UCSD-AML1 (cell line): ENCODE data around the gene RSPO1.
"Not testable (repeated sequence)": the region's sequence is repeated elsewhere in the genome, so short reads cannot be mapped to it uniquely, and the experiment has no call there.

Experiments
- DNase-seq: peaks from one replicate; lab custom pipeline; 2025; ENCODE audit not compliant: unreplicated experiment; lab: John Stamatoyannopoulos, UW

The RSPO1 gene, protein sequence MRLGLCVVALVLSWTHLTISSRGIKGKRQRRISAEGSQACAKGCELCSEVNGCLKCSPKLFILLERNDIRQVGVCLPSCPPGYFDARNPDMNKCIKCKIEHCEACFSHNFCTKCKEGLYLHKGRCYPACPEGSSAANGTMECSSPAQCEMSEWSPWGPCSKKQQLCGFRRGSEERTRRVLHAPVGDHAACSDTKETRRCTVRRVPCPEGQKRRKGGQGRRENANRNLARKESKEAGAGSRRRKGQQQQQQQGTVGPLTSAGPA

DNA sequence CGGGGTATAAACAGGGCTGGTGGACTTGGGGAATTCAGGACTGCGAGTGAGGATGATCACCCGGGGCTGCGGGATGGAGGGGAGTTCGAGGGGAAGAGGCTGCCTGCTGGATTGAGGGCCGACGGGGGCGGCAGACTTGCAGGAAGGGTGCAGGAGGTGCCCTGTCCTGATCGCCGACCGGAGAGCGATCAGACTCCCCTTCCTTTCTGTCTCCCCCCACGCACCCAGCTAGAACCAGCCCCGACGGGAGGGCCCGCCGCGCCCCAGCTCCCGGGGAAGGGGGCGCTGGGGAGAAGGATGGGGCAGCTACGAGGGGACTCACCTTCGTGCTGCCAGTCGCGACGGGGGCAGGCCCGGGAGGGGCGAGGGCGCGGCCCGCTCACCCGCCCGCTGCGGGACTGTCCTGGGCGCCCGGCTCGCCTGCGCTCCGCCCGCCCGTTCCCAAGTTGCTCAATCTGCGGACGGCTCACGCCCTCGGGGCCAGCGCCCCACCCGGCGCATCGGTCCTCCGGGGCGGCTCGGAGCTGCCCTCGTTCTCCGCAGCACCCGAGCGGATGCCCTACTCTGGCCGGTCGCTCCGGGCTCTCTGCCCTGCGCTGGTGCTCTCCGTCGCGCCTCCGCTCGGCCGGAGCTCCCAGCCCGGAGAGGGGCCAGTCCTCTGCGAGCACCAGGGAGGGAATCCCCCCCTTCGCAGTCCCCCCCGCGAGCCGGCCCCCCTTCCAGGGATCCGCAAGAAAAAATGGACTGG, at the start of gene RSPO1:
Gene RSPO1, minus strand, starts transcription at position 649 of the 748 bp plus-strand sequence. CDS start 5,231 bp downstream, outside the sequence.
- no peak for DNase-seq

DNA sequence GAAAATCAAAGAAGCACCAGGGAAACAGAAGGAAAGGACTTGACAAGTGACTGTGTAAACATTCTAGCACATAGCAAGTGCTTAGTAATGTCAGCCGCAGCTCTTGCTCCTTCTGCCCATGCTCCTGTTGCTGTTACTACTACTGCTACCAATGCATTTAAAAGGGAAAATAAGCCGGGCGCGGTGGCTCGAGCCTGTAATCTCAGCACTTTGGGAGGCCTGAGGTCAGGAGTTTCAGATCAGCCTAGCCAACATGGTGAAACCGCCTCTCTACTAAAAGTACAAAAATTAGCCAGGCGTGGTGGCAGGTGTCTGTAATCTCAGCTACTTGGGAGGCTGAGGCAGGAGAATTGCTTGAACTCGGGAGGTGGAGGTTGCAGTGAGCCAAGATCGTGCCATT, 49.5 kb upstream of the RSPO1 start:
- DNase-seq = not testable (repeated sequence)

DNA sequence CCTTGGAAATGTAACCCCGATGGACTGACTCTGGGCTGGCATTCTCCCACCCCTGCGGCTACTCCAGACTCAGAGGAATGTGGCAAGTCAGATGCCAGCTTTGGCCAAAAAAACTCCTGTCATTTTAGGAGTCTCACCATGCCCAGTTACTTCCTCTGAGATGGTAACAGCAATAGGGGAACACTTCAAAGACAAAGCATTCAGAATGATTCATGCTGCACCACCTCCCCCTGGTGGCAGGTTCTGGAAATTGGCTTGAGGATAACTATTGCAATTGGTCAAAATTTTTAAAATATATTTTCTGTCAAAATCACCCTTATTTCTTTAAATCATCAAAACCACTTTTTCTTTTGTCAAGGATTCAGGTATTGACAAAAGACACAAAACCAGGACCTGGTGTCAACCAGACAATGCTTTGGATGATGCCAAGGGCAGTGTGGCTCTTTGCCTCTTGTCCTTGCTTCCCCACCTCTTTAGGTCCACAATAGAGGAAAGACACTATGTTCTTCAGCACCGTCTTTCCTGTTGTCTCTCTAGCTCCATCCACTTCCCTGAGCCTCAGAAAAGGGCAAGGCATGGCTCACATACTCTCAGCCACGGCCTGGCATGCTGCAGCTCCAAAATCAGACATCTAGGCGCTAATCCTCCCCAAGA, 47.8 kb upstream of the RSPO1 start:
- peak; percentile 63 for DNase-seq

DNA sequence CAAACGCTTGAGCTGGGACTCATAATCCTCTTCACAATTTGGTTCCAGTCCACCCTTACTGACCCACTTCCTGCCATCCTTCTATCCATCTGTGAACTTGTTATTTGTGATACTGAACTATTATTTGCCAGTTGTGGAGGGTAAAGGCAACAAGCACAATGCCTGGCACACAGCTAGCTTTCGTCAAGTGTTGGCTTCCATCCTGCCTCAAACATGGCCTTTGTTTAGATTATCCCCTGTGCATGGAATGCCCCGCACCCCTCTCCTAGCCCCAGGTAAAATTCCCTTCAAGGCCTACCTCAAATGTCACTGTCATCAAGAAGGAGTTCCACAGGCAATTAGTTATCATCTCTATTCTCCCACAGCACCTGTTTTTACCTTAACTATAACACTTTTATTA, 46.2 kb upstream of the RSPO1 start:
- no peak for DNase-seq

DNA sequence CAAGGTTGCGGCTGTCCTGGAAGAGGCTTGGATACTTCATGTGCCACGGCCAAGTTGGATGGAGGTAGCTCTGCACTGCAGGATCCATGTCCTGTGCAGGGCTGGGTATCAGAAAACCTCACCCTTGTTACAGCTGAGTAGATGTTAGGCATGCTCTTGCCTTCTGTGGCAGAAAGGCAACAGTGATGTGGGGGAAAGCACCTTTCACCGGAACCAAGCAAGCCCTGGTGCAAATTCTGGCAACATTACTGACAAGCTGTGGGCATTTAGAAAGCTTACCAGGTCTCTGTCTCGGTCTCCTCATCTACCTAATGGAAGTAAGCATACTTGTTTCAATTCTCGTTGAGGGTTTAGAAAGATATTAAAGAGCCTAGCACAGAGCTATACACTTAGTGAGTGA, 43.1 kb upstream of the RSPO1 start:
- no peak for DNase-seq

DNA sequence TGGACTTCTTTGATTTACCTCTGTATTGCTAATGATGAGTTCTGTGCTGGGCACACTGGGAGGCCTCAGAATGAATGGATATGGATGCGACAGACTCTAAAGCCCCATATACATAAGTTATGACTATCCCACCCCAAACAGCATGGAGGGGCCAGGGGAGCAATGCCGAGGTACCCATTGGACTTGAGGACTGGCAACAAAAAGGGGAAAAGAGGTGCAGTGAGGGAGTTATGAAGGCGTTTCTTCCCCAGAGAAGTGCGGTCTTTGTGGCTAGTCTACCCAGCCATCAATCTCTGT, 42.4 kb upstream of the RSPO1 start:
- no peak for DNase-seq

DNA sequence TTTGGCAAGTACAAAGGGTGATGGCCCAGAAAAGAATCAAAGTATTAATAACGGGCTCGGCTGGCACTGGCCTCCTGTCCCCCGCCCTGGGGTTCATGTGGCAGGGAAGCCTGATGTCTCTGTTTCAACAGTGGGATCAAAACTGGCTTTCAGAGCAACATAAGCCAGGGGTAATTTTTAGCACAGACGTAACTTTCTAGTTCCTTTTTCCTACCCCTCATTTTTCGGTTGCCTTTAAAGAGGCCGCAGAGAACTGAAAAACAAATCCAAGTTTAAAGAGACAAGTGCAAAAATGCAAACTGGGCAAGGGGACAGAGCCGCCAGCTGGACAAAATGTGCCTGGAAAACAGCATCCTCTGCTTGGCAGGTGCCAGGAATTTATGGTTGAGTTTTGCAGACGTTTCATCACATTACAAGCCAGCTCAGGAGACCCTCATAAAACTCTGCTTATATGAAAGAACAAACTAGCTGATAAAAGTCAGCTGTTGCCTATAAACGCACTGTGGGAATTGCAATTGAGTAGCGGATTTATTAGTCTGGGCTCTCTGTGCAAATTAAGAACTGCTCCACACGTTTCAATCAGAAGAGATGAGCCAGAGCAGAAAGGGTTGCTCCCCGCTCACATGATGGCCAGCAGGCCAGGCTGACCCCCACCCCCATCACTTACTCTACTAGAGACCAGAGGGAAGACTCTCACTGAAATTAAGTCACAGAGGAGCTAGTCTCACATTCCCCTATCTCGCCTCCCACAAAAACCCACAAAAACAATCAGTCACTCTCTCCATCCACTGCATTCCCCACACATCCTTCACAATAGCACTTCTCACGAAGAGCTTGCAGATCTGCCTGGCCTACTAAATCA, 41.8 kb upstream of the RSPO1 start:
- DNase-seq = no peak

DNA sequence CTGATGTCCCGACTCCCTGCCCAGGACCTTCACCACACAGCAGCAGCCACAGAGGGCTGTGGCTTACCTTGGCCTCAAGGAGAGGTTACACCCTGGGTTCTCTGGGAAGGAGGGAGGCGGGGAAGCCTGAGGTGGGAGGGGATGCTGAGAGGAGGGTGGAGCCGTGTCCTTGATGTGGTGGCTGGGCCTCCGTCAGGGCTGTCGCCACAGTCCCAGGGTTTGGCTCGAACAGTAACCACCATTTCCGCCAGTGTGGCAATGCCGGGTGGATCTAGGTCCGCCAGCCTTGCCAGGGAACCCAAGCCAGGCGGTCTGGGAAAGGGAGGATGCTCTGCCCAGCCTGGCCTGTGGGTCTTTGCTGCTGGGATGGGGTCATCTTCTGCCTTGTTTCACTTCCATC, 39.2 kb upstream of the RSPO1 start:
- DNase-seq = no peak

DNA sequence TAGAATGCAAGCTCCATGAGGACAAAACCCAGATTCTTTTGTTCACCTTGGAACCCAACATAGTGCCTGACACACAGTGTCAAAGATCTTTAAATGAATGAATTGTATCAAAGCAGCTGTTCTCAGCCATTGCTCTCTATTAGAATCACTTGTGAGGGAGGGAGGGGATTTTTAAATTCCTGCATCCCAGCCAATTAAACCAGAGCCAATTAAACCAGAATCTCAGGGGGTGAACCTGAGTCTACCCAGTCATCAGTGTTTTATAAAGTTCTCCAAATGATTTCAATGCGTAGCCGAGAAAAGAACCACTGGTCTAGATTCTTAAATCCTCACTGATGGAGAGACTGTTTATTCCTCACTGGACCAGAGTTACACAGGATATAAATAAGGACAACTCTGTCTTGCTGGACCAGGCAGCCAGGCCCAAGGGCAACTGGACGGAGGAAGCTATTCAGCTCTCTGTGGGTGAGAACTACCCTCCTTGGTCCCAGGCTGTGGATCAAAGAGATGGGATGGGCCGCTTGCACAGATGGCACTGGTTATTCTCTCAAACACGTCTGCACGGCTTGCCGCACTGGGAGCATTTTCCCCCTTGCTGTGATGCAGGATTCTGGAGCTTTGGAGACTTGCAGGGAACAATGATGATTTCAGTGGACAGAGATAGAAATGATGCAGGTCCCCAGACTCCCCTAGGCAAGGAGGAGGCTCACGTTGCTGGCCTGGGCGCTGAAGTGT, 37.6 kb upstream of the RSPO1 start:
- no peak for DNase-seq

DNA sequence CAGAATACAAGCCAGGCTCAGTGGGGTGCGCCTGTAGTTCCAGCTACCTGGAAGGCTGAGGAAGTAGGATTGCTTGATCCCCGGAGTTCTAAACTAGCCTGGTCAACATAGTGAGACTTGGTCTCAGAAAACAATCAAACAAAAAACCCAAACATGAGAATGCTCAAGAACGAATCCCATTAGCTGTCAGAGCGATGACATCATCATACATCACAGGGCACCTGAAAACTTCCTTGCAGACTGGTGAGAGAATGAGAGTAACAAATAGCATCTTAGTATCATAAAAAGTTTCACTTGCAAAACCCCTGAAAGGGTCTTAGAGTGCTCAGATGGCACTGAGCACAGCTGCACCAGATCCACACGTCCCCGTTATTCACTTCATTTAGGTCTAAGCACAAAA, 36.6 kb upstream of the RSPO1 start:
- no peak for DNase-seq

DNA sequence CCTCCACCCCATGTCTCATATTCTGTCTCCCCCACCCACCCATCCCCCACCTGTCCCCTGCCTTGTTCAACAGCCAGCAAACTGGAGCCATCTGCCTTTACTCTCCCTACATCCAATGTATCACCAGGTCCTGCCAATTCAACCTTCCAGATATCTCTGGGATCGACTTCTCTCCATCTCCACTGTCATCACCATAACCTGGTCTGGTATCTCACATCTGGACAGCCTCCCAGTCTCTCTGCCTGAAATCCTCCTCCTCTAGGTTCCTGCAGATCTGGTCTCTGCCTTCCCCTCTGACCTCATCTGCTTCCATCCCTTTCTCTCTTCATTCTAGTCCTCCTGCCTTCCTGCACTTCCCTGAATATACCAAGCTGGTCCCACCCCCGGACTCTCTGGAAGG, 35.4 kb upstream of the RSPO1 start:
- DNase-seq = no peak

DNA sequence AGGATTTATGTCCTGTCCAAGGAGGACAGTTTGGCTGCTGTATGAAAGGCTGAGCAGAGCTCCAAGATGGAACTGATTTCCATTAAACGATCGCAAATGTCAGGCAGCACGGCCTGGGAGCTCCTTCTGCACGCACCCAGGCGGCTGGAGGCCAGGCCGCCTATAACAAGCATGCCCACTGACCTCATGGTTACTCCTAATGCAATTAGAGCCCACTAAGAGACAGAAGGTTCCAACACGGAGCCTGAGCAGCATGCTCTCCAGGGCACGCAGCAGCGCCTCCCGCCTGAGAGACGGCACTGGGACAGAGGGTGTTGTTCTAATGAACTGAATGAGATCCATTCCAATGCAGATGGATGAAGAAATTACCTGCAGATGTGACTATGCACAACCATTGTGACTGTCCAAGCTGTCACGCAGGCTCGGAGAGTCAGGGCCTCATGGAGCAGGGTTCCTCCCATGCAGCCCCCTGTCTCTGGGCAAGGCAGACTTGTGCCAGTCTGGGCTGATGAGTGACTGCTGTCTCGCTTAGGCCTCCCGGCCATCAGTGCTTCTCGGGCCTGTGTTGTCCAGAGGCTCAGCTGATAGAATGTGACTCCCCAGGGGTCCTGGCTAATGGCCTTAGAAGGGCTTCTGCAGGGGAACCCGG, 32.5 kb upstream of the RSPO1 start:
- no peak for DNase-seq

DNA sequence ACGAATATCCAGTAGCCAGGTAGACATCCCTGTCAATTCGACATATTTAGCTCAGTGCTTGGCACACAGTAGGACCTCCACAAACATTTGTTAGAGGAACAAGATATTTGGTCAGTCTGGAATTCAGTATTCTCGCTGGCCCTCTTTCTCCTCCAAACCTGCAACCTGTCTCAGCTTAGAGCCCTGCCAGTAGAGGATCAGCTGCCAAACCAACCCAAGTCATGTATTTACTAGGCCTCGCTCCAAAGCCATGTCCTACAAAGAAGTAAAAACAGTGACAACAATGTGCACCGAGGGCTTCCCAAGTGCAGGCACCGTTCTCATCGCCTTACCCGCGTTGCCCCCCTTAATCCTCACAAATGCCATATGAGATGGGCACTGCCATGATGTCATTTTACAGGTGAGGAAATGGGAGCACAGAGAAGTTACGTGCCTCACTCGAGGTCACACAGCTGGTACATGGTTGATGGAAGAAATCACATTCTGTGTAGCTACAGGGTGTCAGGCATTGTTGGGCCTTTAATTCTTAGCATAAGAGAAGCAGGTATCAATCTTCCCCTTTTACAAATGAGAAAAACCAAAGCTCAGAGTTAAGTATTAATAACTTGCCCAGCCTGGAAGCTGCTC, 31.7 kb upstream of the RSPO1 start:
- DNase-seq = no peak

DNA sequence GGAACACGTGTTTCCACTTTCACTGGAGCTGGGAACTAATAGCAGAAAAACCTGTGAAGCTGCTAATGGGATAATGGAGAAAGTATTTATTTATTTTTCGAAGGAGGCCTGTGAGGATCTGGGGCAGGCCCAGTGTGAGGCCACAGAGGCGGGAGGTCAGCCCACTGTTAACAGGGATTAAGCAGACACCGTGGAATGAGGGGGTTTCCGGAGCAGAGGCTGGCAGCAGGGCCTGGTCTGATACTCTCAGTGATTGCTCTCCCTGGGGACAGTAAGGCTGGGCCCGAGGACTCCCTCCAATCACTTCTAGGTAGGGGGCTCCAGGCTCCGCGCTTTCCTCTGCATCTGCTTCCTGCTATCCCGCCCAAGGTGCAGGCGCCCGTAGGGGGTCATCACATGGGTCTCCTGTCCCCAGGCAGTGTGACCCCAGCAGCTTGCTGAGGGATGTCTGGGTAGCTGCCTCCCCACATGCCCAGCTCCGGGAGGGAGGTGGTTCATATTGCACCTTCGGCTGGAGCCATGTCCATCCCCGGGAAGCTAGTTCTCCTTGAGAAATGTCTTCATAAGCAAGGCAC, 28.8 kb upstream of the RSPO1 start:
- no peak for DNase-seq

DNA sequence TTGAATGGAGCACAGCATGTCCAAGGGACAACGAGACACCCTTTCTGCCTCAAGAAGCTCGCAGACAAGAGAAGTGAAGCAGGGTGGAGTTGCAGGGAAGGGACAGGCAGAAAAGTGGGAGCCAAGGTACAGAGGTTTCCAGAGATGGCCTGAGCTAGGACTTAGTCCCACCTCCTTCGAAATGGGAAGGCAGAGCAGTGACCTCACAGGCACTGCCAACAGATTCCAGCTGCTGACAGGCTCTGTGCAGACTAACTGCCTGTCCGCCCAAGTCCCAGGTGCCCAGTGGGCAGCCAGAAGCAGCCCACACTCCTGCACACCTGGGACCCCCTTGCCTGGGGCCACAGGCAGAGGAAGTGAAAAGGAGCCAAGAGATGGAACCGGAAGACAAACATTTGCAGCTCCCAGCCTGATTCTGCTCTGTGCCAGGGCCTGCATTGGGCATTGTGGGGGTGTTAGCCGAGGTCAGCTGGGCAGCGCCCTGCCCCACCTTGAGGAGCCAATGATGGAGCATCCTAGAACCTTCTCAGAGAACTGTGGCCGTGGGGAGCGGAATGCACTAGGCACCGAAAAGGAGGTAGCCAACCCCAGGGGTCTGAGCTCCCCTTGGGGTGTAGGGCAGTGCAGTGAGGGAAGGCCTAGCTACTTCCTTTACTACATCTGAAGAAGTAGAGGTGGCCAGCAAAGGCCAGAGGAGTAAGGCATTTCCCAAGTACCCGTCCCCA, 27.5 kb upstream of the RSPO1 start:
- DNase-seq = no peak

DNA sequence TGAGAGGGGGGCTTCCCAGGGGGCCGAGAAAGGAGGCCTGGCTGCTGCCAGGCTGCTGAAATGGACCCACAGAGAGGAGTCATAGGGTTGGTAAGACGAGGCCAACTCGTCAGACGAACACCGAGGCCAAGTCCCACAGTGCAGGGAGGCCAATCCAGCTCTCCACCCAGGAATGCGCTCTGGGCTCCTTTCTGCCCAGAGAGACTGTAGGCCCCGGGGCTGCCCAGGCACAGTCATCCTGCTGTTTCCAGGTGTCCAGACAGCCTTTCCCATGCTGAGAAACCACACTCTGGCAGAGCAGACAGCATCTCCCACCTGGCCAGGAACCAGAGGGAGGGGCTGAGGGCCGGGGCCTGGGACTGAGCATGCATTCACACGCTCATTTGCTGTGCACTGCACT, 26.7 kb upstream of the RSPO1 start:
- no peak for DNase-seq

DNA sequence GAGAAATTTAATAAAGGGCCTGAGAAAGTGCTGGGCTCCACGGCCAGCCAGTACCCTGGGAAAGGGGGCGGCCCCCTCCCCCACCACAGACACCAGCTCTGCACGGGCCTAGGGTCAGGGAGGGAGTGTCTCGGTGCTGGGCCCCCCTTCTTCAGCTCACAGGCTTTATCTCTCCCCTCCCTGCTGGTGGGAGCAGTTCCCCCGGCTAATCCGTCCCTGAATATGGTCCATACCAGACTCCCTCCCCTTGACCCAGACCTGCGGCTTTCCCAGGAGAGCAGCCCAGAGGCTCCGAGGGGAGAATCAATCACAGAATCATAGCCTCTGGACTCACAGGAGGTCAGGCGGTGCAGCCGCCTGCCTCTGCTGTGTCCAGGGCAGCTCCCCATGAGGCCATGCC, 26.0 kb upstream of the RSPO1 start:
- DNase-seq = no peak

DNA sequence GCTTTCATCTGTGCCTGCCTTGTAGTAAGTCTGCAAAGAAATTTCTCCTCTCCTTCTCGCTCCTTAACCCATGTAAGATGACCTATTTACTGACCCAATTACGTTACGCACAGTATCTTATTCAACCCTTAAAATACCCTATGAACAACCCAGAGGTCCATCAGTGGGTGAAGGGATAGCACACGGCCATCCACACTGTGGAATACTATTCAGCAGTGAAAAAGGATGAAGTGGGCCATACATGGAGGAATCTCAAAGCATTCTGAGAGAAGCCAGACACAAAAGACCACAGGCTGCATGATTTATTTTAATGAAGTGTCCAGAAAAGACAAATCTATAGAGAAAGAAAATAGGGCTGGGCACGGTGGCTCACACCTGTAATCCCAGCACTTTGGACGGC, 23.8 kb upstream of the RSPO1 start:
- no peak for DNase-seq
